ENCODE data around the gene MACC1. TPM values are rescaled to one million over a fixed set of nuclear protein-coding genes. Genes with fewer than 3 reads are reported as not detected.

The MACC1 gene
- total and polyA plus RNA-seq, 2 of the 13 experiments (the other 11 are each of a cell fraction or from before 2014, with no cell fraction given), result 0.04 TPM; not detected in 1

- ATAC-seq, result no peak
- no peak for DNase-seq (ENCODE audit: low spot score)
- no peak for TF ChIP-seq GATAD1 (CRISPR knock-in tag; IDR thresholded peaks at IDR 0.05)
- TF ChIP-seq ZSCAN12 (CRISPR knock-in tag; IDR thresholded peaks at IDR 0.05), result no peak
- no peak for TF ChIP-seq ZNF563 (CRISPR knock-in tag; IDR thresholded peaks at IDR 0.05)
- TF ChIP-seq RBM39 (IDR thresholded peaks at IDR 0.05; ENCODE audit: low read depth, low read length, poor library complexity, severe bottlenecking), result no peak
- no peak for TF ChIP-seq LRRFIP1 (CRISPR knock-in tag; conservative IDR thresholded peaks at IDR 0.05)
- no peak for TF ChIP-seq SPEN (CRISPR knock-in tag; IDR thresholded peaks at IDR 0.05; ENCODE audit: low read depth)
- TF ChIP-seq ZNF704 (CRISPR knock-in tag; IDR thresholded peaks at IDR 0.05; ENCODE audit: borderline replicate concordance), result no peak
- TF ChIP-seq SMYD3 (CRISPR knock-in tag; IDR thresholded peaks at IDR 0.05), result no peak
- TF ChIP-seq, protein P1, sequence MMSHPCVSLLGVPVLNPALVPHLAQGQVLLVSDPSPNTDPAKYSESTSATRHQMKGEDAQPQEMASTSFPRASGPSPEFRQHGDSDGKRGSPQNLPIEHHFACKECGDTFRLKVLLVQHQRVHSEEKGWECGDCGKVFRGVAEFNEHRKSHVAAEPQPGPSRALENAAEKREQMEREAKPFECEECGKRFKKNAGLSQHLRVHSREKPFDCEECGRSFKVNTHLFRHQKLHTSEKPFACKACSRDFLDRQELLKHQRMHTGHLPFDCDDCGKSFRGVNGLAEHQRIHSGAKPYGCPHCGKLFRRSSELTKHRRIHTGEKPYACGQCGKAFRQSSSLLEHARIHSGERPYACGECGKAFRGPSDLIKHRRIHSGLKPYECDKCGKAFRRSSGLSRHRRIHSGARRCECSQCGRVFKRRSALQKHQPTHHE (CRISPR knock-in tag; IDR thresholded peaks at IDR 0.05; ENCODE audit: borderline replicate concordance), result no peak
- TF ChIP-seq MTA1 (CRISPR knock-in tag; IDR thresholded peaks at IDR 0.05; ENCODE audit: borderline replicate concordance), result no peak
- Histone ChIP-seq H3K79me2 (ENCODE audit: insufficient read depth, low read length) (no peaks in the 10 kb centered on the region), H3K4me3 (replicated peaks in 1 of 3; ENCODE audit: insufficient read depth in 1 of 3, low read depth in 2 of 3, low read length in 3 of 3) (no peak overlapping the region), H3K9ac (ENCODE audit: insufficient read depth, low read depth, low read length) (no peak overlapping the region), H4K20me1 (ENCODE audit: insufficient read depth, low read length) (no peaks in the 10 kb centered on the region), H3K9me3 (ENCODE audit: low read length) (no peaks in the 10 kb centered on the region), H2AFZ (ENCODE audit: low read length) (no peak overlapping the region), H3K4me2 (ENCODE audit: low read depth, low read length) (no peak overlapping the region), H3K27me3 (ENCODE audit: control insufficient read depth in 1 of 2, insufficient read depth in 2 of 2, low read length in 2 of 2) (no peaks in the 10 kb centered on the region), H3K27ac (ENCODE audit: extremely low read length, insufficient read depth, low read length) (no peak overlapping the region), H3K4me1 (ENCODE audit: insufficient read depth, low read length) (no peaks in the 10 kb centered on the region), H3K36me3 (replicated peaks in 1 of 2; ENCODE audit: control insufficient read depth in 1 of 2, insufficient read depth in 2 of 2, low read length in 2 of 2) (no peaks in the 10 kb centered on the region)
- intact Hi-C loops (cut with micrococcal nuclease; ENCODE audit: unreplicated experiment) (no loop called here), in situ Hi-C loops (cut with HindIII; ENCODE audit: extremely low pct_ligation_motif_present, low pct_unique_long_range_greater_than_20kb) (no loop called here)
- ChIA-PET POLR2A (no interaction called here), CTCF (ENCODE audit: low intra/inter-chr PET ratio, low total read pairs) (no interaction called here)
- WGBS (ENCODE audit: low lambda C conversion rate), result 31% methylated on average over 6 of the region's 6 CpGs
- FAIRE-seq, result no peak
- no TSS peak for BruUV-seq (replicated peaks)
These were observed 95.1 kb downstream of the MACC1 start for GRCh38 chr7:20122073-20122472.
